HepG2 (cell line): ENCODE data around the gene AGBL1. TPM values are rescaled to one million over a fixed set of nuclear protein-coding genes. Genes with fewer than 3 reads are reported as not detected.

Source experiments
- ATAC-seq: fragments of 200-7000 bp; cut with Tn5 transposase; 3 replicates; pipeline ENCODE4 v1.9.1; 2020; ENCODE audit warnings: mild to moderate bottlenecking, moderate library complexity
- BruUV-seq: library from RNA; stranded (reverse); fragments of 400-500 nt; replicated peaks from 2 replicates; lab custom pipeline; 2021; lab: Mats Ljungman, UMichigan
- CTCF ChIA-PET: fragments of 300-600 bp; formaldehyde crosslinking; extraction: SDS; loops from one replicate; lab custom pipeline; 2021; ENCODE audit warnings: low total read pairs, inconsistent platforms, low intra/inter-chr PET ratio; lab: Yijun Ruan, JAX
- POLR2A ChIA-PET: fragments of 350-600 bp; sonication (Branson Sonifier 250); formaldehyde crosslinking; loops from one replicate; lab custom pipeline; 2020; ENCODE audit warnings: antibody characterized with exemption, inconsistent platforms; lab: Yijun Ruan, JAX
- DNase-seq: peaks from one replicate; pipeline ENCODE4 v3.0.0-alpha.2; 2015; ENCODE audit warnings: low spot score
- FAIRE-seq: peaks from 3 replicates; lab custom pipeline; 2011; peaks lifted over from hg19 to GRCh38; lab: Jason Lieb, UNC
- H2AFZ ChIP-seq: one replicate; pipeline ENCODE4 v1.6.1; 2011; ENCODE audit warnings: low read length, inconsistent platforms
- H3K27ac ChIP-seq: fragments of 300-600 bp; 3 replicates; pipeline ENCODE4 v1.8.0; 2011; ENCODE audit warnings: mixed run types, mild to moderate bottlenecking, mixed read lengths, low read length, inconsistent platforms; ENCODE audit not compliant: insufficient read depth; ENCODE audit errors: extremely low read length
- H3K27me3 ChIP-seq, 2 experiments: fragments of 200-600 bp in 1 of 2; 2 replicates in 1 of 2; 3 replicates in 1 of 2; pipeline versions ENCODE4 v1.6.0 to v1.8.0; 2011; ENCODE audit warnings: low read length in 2 of 2, mild to moderate bottlenecking in 2 of 2, moderate library complexity in 2 of 2, inconsistent platforms in 1 of 2; ENCODE audit not compliant: insufficient read depth in 2 of 2, control insufficient read depth in 1 of 2
- H3K36me3 ChIP-seq, 2 experiments: fragments of 200-600 bp in 1 of 2; replicated peaks in 1 of 2; 2 replicates in 1 of 2; 3 replicates in 1 of 2; pipeline versions ENCODE4 v1.5.1 to v1.8.0; 2011; ENCODE audit warnings: low read length in 2 of 2, inconsistent platforms in 1 of 2; ENCODE audit not compliant: insufficient read depth in 2 of 2, control insufficient read depth in 1 of 2
- H3K4me1 ChIP-seq: 2 replicates; pipeline ENCODE4 v1.5.1; 2012; ENCODE audit warnings: low read length, inconsistent platforms; ENCODE audit not compliant: insufficient read depth
- H3K4me2 ChIP-seq: 2 replicates; pipeline ENCODE4 v1.6.0; 2011; ENCODE audit warnings: low read depth, low read length, inconsistent platforms
- H3K4me3 ChIP-seq, 3 experiments: fragments of 200-600 bp in 1 of 3; sonication (generic), shearing (Covaris generic) in 1 of 3; replicated peaks in 1 of 3; 2 replicates each; pipeline ENCODE4 v1.5.1; 2011 to 2016; ENCODE audit warnings: low read length in 3 of 3, inconsistent platforms in 2 of 3, low read depth in 2 of 3, mild to moderate bottlenecking in 2 of 3, control low read depth in 1 of 3, mixed read lengths in 1 of 3; ENCODE audit not compliant: insufficient read depth in 1 of 3
- H3K79me2 ChIP-seq: one replicate; pipeline ENCODE4 v1.6.1; 2011; ENCODE audit warnings: low read length, inconsistent platforms; ENCODE audit not compliant: insufficient read depth
- H3K9ac ChIP-seq: 2 replicates; pipeline ENCODE4 v1.6.0; 2011; ENCODE audit warnings: mild to moderate bottlenecking, low read depth, low read length, inconsistent platforms; ENCODE audit not compliant: insufficient read depth
- H3K9me3 ChIP-seq: 2 replicates; pipeline ENCODE4 v1.5.1; 2012; ENCODE audit warnings: mild to moderate bottlenecking, low read length
- H4K20me1 ChIP-seq: 2 replicates; pipeline ENCODE4 v1.6.0; 2011; ENCODE audit warnings: inconsistent platforms, mild to moderate bottlenecking, low read length, moderate library complexity; ENCODE audit not compliant: insufficient read depth
- CCDC6 ChIP-seq: sonication (generic); formaldehyde crosslinking; IDR thresholded peaks from 2 replicates; pipeline ENCODE4 v1.8.1; 2022; ENCODE audit warnings: mild to moderate bottlenecking, missing genetic modification reagents, moderate library complexity
- MAFF ChIP-seq: IDR thresholded peaks from 2 replicates; pipeline ENCODE4 v1.6.1; 2011; ENCODE audit warnings: low read depth, low read length, improper control_type of control experiment
- MAFK ChIP-seq, 2 experiments: IDR thresholded peaks in 1 of 2; conservative IDR thresholded peaks in 1 of 2; 2 replicates each; pipeline ENCODE4 v1.6.1; 2011; ENCODE audit warnings: improper control_type of control experiment in 2 of 2, low read length in 2 of 2
- SMAD9 ChIP-seq: sonication (generic); formaldehyde crosslinking; IDR thresholded peaks from 2 replicates; pipeline ENCODE4 v1.5.1; 2020; ENCODE audit warnings: mild to moderate bottlenecking, missing genetic modification reagents
- ZFAT ChIP-seq: sonication (generic); formaldehyde crosslinking; conservative IDR thresholded peaks from 2 replicates; pipeline ENCODE4 v1.8.1; 2023; ENCODE audit warnings: missing genetic modification reagents, inconsistent platforms
- ZNF619 ChIP-seq: sonication (generic); formaldehyde crosslinking; IDR thresholded peaks from 2 replicates; pipeline ENCODE4 v1.4.0; 2020; ENCODE audit warnings: mild to moderate bottlenecking, missing genetic modification reagents
- ZNF720 ChIP-seq: sonication (generic); formaldehyde crosslinking; IDR thresholded peaks from 2 replicates; pipeline ENCODE4 v1.4.0; 2020; ENCODE audit warnings: missing genetic modification reagents
- ZSCAN9 ChIP-seq: IDR thresholded peaks from 2 replicates; pipeline ENCODE4 v1.6.1; 2016; ENCODE audit warnings: borderline replicate concordance
- WGBS: methylation state at CpG from one replicate; pipeline ENCODE4 v1.1.6; 2017; ENCODE audit warnings: low lambda C conversion rate; 5-methylcytosine and 5-hydroxymethylcytosine counted together
- in situ Hi-C: cut with HindIII; loops from 2 replicates; pipeline ENCODE4 v1.10.0; 2017; ENCODE audit warnings: low pct_unique_long_range_greater_than_20kb; ENCODE audit not compliant: extremely low pct_ligation_motif_present
- intact Hi-C: fragments of 100-400 bp; cut with micrococcal nuclease; formaldehyde crosslinking; loops from one replicate; pipeline ENCODE4 v1.10.0; 2022; ENCODE audit not compliant: unreplicated experiment
- polyA plus RNA-seq, 8 experiments: library from polyadenylated mRNA; depleted of rRNA in 3 of 8; stranded (reverse) in 7 of 8; unstranded in 1 of 8; fragments of >200 nt; fragmentation: Illumina TruSeq in 4 of 8; extraction: Trizol in 4 of 8; gene quantifications; 2 replicates each; pipeline versions ENCODE4 v1.2.1 to v1.2.3, GENCODE V29; 2011 to 2016; ENCODE audit warnings: low read depth in 4 of 8, missing spikeins in 1 of 8, mixed read lengths in 1 of 8; ENCODE audit not compliant: insufficient read depth in 1 of 8
- total RNA-seq, 5 experiments: library from RNA; depleted of rRNA; stranded (reverse); fragments of >200 nt; fragmentation: Illumina TruSeq; extraction: Trizol; gene quantifications; 2 replicates each; pipeline ENCODE4 v1.2.3, GENCODE V29; 2016; ENCODE audit warnings: low read depth in 1 of 5
- TF ChIP-seq, protein P1 (sequence below): sonication (generic); formaldehyde crosslinking; IDR thresholded peaks from 2 replicates; pipeline ENCODE4 v1.4.0; 2020; ENCODE audit warnings: missing genetic modification reagents, borderline replicate concordance

AGBL1 gene
- total and polyA plus RNA-seq, 2 of the 13 experiments (the other 11 are each of a cell fraction or from before 2014, with no cell fraction given) = 0.01 TPM; not detected in 1

DNA sequence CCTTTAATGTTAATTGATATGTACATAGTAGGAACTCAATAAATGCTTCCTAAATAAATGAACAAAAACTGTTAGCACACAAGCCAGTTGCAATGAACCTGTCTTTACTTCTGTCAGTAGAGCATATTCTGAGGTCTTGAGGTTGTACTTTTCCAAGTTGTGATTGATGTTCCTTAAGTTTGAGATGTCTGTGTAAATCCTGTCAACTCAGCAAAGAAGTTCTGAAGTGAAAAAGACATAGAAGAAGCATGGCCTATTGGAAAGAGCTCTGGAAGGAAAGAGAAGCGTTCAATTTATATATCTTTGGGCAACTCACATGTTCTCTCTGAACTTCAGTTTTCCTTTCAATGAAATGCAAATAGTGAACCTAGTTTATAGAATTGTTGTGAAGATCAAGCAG lies 269.9 kb downstream of the AGBL1 start:
- Histone ChIP-seq H3K27me3 (no peaks in the 10 kb centered on the region; a peak in 1 of 5 replicates), H3K4me3 (no peak overlapping the region), H2AFZ (no peak overlapping the region), H3K9ac (no peak overlapping the region), H3K79me2 (no peaks in the 10 kb centered on the region), H3K4me2 (no peak overlapping the region), H4K20me1 (no peaks in the 10 kb centered on the region), H3K27ac (no peak overlapping the region), H3K9me3 (peaks cover 49% of the 10 kb centered on the region), H3K4me1 (no peaks in the 10 kb centered on the region), H3K36me3 (no peaks in the 10 kb centered on the region)
- FAIRE-seq = no peak
- intact Hi-C loops (no loop called here), in situ Hi-C loops (no loop called here)
- POLR2A ChIA-PET = no interaction called here
- CTCF ChIA-PET = no interaction called here
- no peak for ATAC-seq
- WGBS = 0% methylated on average over 1 of the region's 1 CpG
- no peak for TF ChIP-seq SMAD9 (CRISPR knock-in tag)
- TF ChIP-seq CCDC6 (CRISPR knock-in tag) = no peak
- TF ChIP-seq, protein P1, sequence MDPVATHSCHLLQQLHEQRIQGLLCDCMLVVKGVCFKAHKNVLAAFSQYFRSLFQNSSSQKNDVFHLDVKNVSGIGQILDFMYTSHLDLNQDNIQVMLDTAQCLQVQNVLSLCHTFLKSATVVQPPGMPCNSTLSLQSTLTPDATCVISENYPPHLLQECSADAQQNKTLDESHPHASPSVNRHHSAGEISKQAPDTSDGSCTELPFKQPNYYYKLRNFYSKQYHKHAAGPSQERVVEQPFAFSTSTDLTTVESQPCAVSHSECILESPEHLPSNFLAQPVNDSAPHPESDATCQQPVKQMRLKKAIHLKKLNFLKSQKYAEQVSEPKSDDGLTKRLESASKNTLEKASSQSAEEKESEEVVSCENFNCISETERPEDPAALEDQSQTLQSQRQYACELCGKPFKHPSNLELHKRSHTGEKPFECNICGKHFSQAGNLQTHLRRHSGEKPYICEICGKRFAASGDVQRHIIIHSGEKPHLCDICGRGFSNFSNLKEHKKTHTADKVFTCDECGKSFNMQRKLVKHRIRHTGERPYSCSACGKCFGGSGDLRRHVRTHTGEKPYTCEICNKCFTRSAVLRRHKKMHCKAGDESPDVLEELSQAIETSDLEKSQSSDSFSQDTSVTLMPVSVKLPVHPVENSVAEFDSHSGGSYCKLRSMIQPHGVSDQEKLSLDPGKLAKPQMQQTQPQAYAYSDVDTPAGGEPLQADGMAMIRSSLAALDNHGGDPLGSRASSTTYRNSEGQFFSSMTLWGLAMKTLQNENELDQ (CRISPR knock-in tag) = no peak
- no peak for TF ChIP-seq ZSCAN9 (CRISPR knock-in tag)
- TF ChIP-seq MAFK (conservative IDR thresholded peaks at IDR 0.05 in 1 of 2, IDR thresholded peaks at IDR 0.05 in 1 of 2; ENCODE audit: low read length in 2 of 2) = peak in 1 of 2 experiments; percentile 67; a peak in 1 of 4 replicates
- TF ChIP-seq MAFF = peak; percentile 27; the same call in 1 of the 2 replicates
- TF ChIP-seq ZFAT (CRISPR knock-in tag) = no peak
- no peak for TF ChIP-seq ZNF619 (CRISPR knock-in tag)
- TF ChIP-seq ZNF720 (CRISPR knock-in tag) = no peak
- no TSS peak for BruUV-seq
- DNase-seq = no peak
